HUES64 (cell line): ENCODE measurements around the gene DOCK10.
"Not testable (repeated sequence)": the region's sequence is repeated elsewhere in the genome, so short reads cannot be mapped to it uniquely, and the experiment has no call there.

Source experiments
- H3K27ac ChIP-seq: 2 replicates; pipeline ENCODE4 v1.7.0; 2013; ENCODE audit warnings: low read depth, low read length, inconsistent platforms
- H3K27me3 ChIP-seq: 2 replicates; pipeline ENCODE4 v1.6.1; 2013; ENCODE audit warnings: mild to moderate bottlenecking, low read length; ENCODE audit not compliant: insufficient read depth
- H3K36me3 ChIP-seq: 2 replicates; pipeline ENCODE4 v1.6.1; 2013; ENCODE audit warnings: mild to moderate bottlenecking, low read length; ENCODE audit not compliant: insufficient read depth
- H3K4me1 ChIP-seq: 2 replicates; pipeline ENCODE4 v1.6.1; 2013; ENCODE audit warnings: mild to moderate bottlenecking, low read length, moderate library complexity; ENCODE audit not compliant: insufficient read depth
- H3K4me3 ChIP-seq: 2 replicates; pipeline ENCODE4 v1.5.1; 2013; ENCODE audit warnings: mild to moderate bottlenecking, low read length, moderate library complexity
- H3K9ac ChIP-seq: 2 replicates; pipeline ENCODE4 v1.6.1; 2013; ENCODE audit warnings: mild to moderate bottlenecking, low read depth, low read length
- H3K9me3 ChIP-seq: 2 replicates; pipeline ENCODE4 v1.6.1; 2013; ENCODE audit warnings: low read depth, low read length; ENCODE audit not compliant: insufficient read depth
- WGBS: fragments of 150-250, 120-280 bp; methylation state at CpG from one replicate; pipeline ENCODE4 v1.1.7; 2013; ENCODE audit warnings: missing lambda C conversion rate; 5-methylcytosine and 5-hydroxymethylcytosine counted together

The DOCK10 gene

GRCh38 chr2:225070811-225071210 is 28.5 kb upstream of the DOCK10 start:
- 87% methylated on average over 2 of the region's 2 CpGs for WGBS

GRCh38 chr2:225069966-225070365 is 27.7 kb upstream of the DOCK10 start:
- no peak overlapping the region for H3K27ac ChIP-seq
- no peaks in the 10 kb centered on the region for H3K27me3 ChIP-seq
- no peaks in the 10 kb centered on the region for H3K36me3 ChIP-seq
- no peak overlapping the region for H3K9ac ChIP-seq
- no CpG with 5 or more reads among the region's 1 CpG for WGBS
- H3K9me3 ChIP-seq = peaks cover 17% of the 10 kb centered on the region
- peaks cover 25% of the 10 kb centered on the region for H3K4me1 ChIP-seq
- H3K4me3 ChIP-seq = no peak overlapping the region

More at GRCh38 chr2:225070811-225071210, 28.5 kb upstream of the DOCK10 start:
- H3K9ac ChIP-seq = no peak overlapping the region
- no peak overlapping the region for H3K4me3 ChIP-seq
- no peaks in the 10 kb centered on the region for H3K36me3 ChIP-seq
- no peaks in the 10 kb centered on the region for H3K27me3 ChIP-seq
- no peak overlapping the region for H3K27ac ChIP-seq
- peaks cover 25% of the 10 kb centered on the region for H3K4me1 ChIP-seq
- peaks cover 16% of the 10 kb centered on the region for H3K9me3 ChIP-seq

- Histone ChIP-seq H3K4me3 (no peak overlapping the region), H3K9ac (no peak overlapping the region), H3K36me3 (no peaks in the 10 kb centered on the region), H3K27me3 (no peaks in the 10 kb centered on the region), H3K4me1 (peaks cover 25% of the 10 kb centered on the region), H3K9me3 (peaks cover 17% of the 10 kb centered on the region), H3K27ac (no peak overlapping the region)
- 97% methylated on average over 1 of the region's 1 CpG for WGBS
Observed at GRCh38 chr2:225069477-225069876, 27.2 kb upstream of the DOCK10 start.

- Histone ChIP-seq H3K9ac (no peak overlapping the region), H3K9me3 (peaks cover 17% of the 10 kb centered on the region), H3K27me3 (no peaks in the 10 kb centered on the region), H3K36me3 (no peaks in the 10 kb centered on the region), H3K27ac (no peak overlapping the region), H3K4me3 (no peak overlapping the region), H3K4me1 (no peaks in the 10 kb centered on the region; the same call in 1 of the 2 replicates)
- WGBS = 97% methylated on average over 3 of the region's 3 CpGs
Observed at GRCh38 chr2:225065882-225066281, 23.6 kb upstream of the DOCK10 start.

GRCh38 chr2:225064928-225065327 is 22.7 kb upstream of the DOCK10 start:
- Histone ChIP-seq H3K27me3 (no peaks in the 10 kb centered on the region), H3K4me3 (no peak overlapping the region), H3K27ac (no peak overlapping the region), H3K9ac (no peak overlapping the region), H3K4me1 (no peaks in the 10 kb centered on the region), H3K9me3 (peaks cover 17% of the 10 kb centered on the region), H3K36me3 (no peaks in the 10 kb centered on the region)

GRCh38 chr2:225064362-225064761 is 22.1 kb upstream of the DOCK10 start:
- Histone ChIP-seq H3K27ac (no peak overlapping the region), H3K9me3 (peaks cover 17% of the 10 kb centered on the region), H3K4me3 (no peak overlapping the region), H3K4me1 (no peaks in the 10 kb centered on the region), H3K27me3 (no peaks in the 10 kb centered on the region), H3K9ac (no peak overlapping the region), H3K36me3 (no peaks in the 10 kb centered on the region)
- 91% methylated on average over 2 of the region's 2 CpGs for WGBS

- Histone ChIP-seq H3K4me3 (no peak overlapping the region), H3K9me3 (no peaks in the 10 kb centered on the region), H3K36me3 (no peaks in the 10 kb centered on the region), H3K27me3 (no peaks in the 10 kb centered on the region), H3K9ac (no peak overlapping the region), H3K4me1 (no peaks in the 10 kb centered on the region), H3K27ac (no peak overlapping the region)
- 100% methylated on average over 2 of the region's 2 CpGs for WGBS
Observed at GRCh38 chr2:225056330-225057073, 14.2 kb upstream of the DOCK10 start.

- Histone ChIP-seq H3K4me1 (no peaks in the 10 kb centered on the region), H3K9ac (no peak overlapping the region), H3K27me3 (no peaks in the 10 kb centered on the region), H3K9me3 (no peaks in the 10 kb centered on the region), H3K4me3 (no peak overlapping the region), H3K36me3 (no peaks in the 10 kb centered on the region), H3K27ac (no peak overlapping the region)
- WGBS = no CpG with 5 or more reads among the region's 1 CpG
Observed at GRCh38 chr2:225055714-225056113, 13.4 kb upstream of the DOCK10 start.

GRCh38 chr2:225052703-225053102 is 10.4 kb upstream of the DOCK10 start:
- no peak overlapping the region for H3K27ac ChIP-seq
- no peaks in the 10 kb centered on the region for H3K27me3 ChIP-seq
- H3K9ac ChIP-seq = no peak overlapping the region
- H3K4me1 ChIP-seq = no peaks in the 10 kb centered on the region
- no peaks in the 10 kb centered on the region for H3K36me3 ChIP-seq
- no peaks in the 10 kb centered on the region for H3K9me3 ChIP-seq
- H3K4me3 ChIP-seq = no peak overlapping the region

- not testable (repeated sequence) for H3K36me3 ChIP-seq, H3K4me1 ChIP-seq, H3K9ac ChIP-seq, H3K27ac ChIP-seq, H3K9me3 ChIP-seq, H3K4me3 ChIP-seq
- 94% methylated on average over 4 of the region's 4 CpGs for WGBS
- H3K27me3 ChIP-seq = peaks cover 38% of the 10 kb centered on the region
Observed at GRCh38 chr2:225047502-225047901, 5.2 kb upstream of the DOCK10 start.

- 29% methylated on average over 13 of the region's 13 CpGs for WGBS
- Histone ChIP-seq H3K4me3 (peak overlapping the region; percentile 70), H3K9ac (no peak overlapping the region), H3K27me3 (peaks cover 77% of the 10 kb centered on the region), H3K36me3 (no peaks in the 10 kb centered on the region), H3K27ac (no peak overlapping the region), H3K9me3 (no peaks in the 10 kb centered on the region), H3K4me1 (no peaks in the 10 kb centered on the region; the same call in 1 of the 2 replicates)
Observed at GRCh38 chr2:225042800-225043167, 516 bp upstream of the DOCK10 start.
